Keratinocyte (primary cell): ENCODE data around the gene BATF. TPM values are rescaled to one million over a fixed set of nuclear protein-coding genes. Genes with fewer than 3 reads are reported as not detected.

ENCODE experiments used
- DNase-seq: peaks from one replicate; pipeline ENCODE4 v3.0.0-alpha.2; 2011; ENCODE audit warnings: low read depth, missing footprints, low spot score
- FAIRE-seq: peaks from 2 replicates; lab custom pipeline; 2011; peaks lifted over from hg19 to GRCh38; lab: Jason Lieb, UNC
- H2AFZ ChIP-seq: 2 replicates; pipeline ENCODE4 v1.6.0; 2012; ENCODE audit warnings: low read length, control low read depth, inconsistent platforms; ENCODE audit not compliant: control insufficient read depth
- H3K27ac ChIP-seq: 2 replicates; pipeline ENCODE4 v1.5.1; 2011; ENCODE audit warnings: low read length; ENCODE audit not compliant: control insufficient read depth, insufficient read depth
- H3K27me3 ChIP-seq: 3 replicates; pipeline ENCODE4 v1.6.0; 2011; ENCODE audit warnings: low read length; ENCODE audit not compliant: control insufficient read depth, insufficient read depth; ENCODE audit errors: extremely low read depth
- H3K36me3 ChIP-seq, 2 experiments: 2 replicates in 1 of 2; 3 replicates in 1 of 2; pipeline ENCODE4 v1.5.1; 2011; ENCODE audit warnings: low read length in 2 of 2, mild to moderate bottlenecking in 1 of 2; ENCODE audit not compliant: control insufficient read depth in 2 of 2, insufficient read depth in 2 of 2; ENCODE audit errors: extremely low read depth in 1 of 2
- H3K4me1 ChIP-seq: 3 replicates; pipeline ENCODE4 v1.5.1; 2011; ENCODE audit warnings: low read length; ENCODE audit not compliant: control insufficient read depth, insufficient read depth; ENCODE audit errors: extremely low read depth
- H3K4me2 ChIP-seq: 3 replicates; pipeline ENCODE4 v1.6.0; 2011; ENCODE audit warnings: low read depth, low read length; ENCODE audit not compliant: control insufficient read depth, insufficient read depth; ENCODE audit errors: extremely low read depth
- H3K4me3 ChIP-seq, 3 experiments: fragments of 200-600 bp in 1 of 3; sonication (generic) in 1 of 3; 2 replicates in 2 of 3; 3 replicates in 1 of 3; pipeline ENCODE4 v1.5.1; 2011 to 2016; ENCODE audit warnings: low read length in 3 of 3, mild to moderate bottlenecking in 3 of 3, control low read depth in 2 of 3, inconsistent platforms in 1 of 3, low read depth in 1 of 3, mixed read lengths in 1 of 3, mixed run types in 1 of 3, moderate library complexity in 1 of 3; ENCODE audit not compliant: control insufficient read depth in 2 of 3, insufficient read depth in 2 of 3; ENCODE audit errors: extremely low read depth in 1 of 3
- H3K79me2 ChIP-seq: 2 replicates; pipeline ENCODE4 v1.6.0; 2012; ENCODE audit warnings: low read length; ENCODE audit not compliant: control insufficient read depth, insufficient read depth
- H3K9ac ChIP-seq: 3 replicates; pipeline ENCODE4 v1.6.0; 2011; ENCODE audit warnings: low read length; ENCODE audit not compliant: control insufficient read depth, insufficient read depth; ENCODE audit errors: extremely low read depth
- H3K9me1 ChIP-seq: 3 replicates; pipeline ENCODE4 v1.6.0; 2011; ENCODE audit warnings: low read length; ENCODE audit not compliant: control insufficient read depth, insufficient read depth; ENCODE audit errors: extremely low read depth
- H3K9me3 ChIP-seq: 2 replicates; pipeline ENCODE4 v1.5.1; 2012; ENCODE audit warnings: low read depth, low read length; ENCODE audit not compliant: control insufficient read depth
- H4K20me1 ChIP-seq: 3 replicates; pipeline ENCODE4 v1.6.0; 2011; ENCODE audit warnings: low read length; ENCODE audit not compliant: control insufficient read depth, insufficient read depth; ENCODE audit errors: extremely low read depth
- EZH2 ChIP-seq: IDR thresholded peaks from one replicate; pipeline ENCODE4 v1.6.1; 2012; ENCODE audit warnings: inconsistent platforms, mild to moderate bottlenecking, low read length, moderate library complexity
- dilution Hi-C: fragments of 300-500 bp; cut with MboI; formaldehyde crosslinking; loops from one replicate; pipeline ENCODE4 v1.7.0; 2020; ENCODE audit warnings: low sequenced_read_pairs; ENCODE audit not compliant: extremely low pct_ligation_motif_present
- polyA plus RNA-seq, 5 experiments: library from polyadenylated mRNA; depleted of rRNA in 3 of 5; stranded (reverse) in 3 of 5; stranded (forward) in 1 of 5; unstranded in 1 of 5; fragments of >200 nt; gene quantifications; 1 replicate in 1 of 5; 2 replicates in 3 of 5; 3 replicates in 1 of 5; pipeline versions ENCODE4 v1.2.1 to v1.2.3, GENCODE V29; 2011 to 2012; ENCODE audit warnings: missing spikeins in 2 of 5, low read depth in 1 of 5, low replicate concordance in 1 of 5
- TF ChIP-seq, protein P1 (sequence below), 3 experiments: IDR thresholded peaks in 1 of 3; conservative IDR thresholded peaks in 1 of 3; optimal IDR thresholded peaks in 1 of 3; 2 replicates in 2 of 3; 3 replicates in 1 of 3; pipeline versions ENCODE3 to v1.5.1; 2011; ENCODE audit warnings: low read length in 3 of 3, mild to moderate bottlenecking in 3 of 3, moderate library complexity in 2 of 3, control low read depth in 1 of 3, inconsistent platforms in 1 of 3; ENCODE audit not compliant: insufficient read depth in 2 of 3; ENCODE audit errors: extremely low read depth in 1 of 3

BATF gene
- polyA plus RNA-seq, 1 donor (not counting 4 experiments of a cell fraction or from before 2014, with no cell fraction given), result not detected

DNA sequence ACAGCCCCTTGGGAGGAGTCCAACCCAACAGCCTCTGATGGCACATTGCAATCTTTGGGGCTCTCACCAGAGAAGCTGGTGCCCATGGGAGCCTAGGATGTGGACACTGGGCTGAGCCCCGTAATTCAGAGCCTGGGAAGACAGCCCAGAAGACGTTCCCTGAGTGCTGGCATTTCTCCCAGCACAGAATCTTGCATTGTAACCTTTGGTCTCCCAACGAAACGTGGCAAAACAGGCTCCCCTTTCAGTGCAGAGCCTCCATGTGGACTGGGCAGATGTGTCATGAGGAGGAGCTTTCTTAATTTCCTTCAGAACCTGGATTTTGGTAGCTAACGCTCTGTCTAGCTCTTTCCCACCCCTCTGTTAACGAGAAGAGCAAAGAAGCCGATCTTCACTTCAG, 26.3 kb downstream of the BATF start:
- no peaks in the 10 kb centered on the region for H3K36me3 ChIP-seq
- H3K4me2 ChIP-seq, result no peak overlapping the region
- no peaks in the 10 kb centered on the region for H3K4me1 ChIP-seq
- H3K4me3 ChIP-seq, result no peak overlapping the region
- H3K9ac ChIP-seq, result no peak overlapping the region
- TF ChIP-seq EZH2, result no peak
- TF ChIP-seq, protein P1, sequence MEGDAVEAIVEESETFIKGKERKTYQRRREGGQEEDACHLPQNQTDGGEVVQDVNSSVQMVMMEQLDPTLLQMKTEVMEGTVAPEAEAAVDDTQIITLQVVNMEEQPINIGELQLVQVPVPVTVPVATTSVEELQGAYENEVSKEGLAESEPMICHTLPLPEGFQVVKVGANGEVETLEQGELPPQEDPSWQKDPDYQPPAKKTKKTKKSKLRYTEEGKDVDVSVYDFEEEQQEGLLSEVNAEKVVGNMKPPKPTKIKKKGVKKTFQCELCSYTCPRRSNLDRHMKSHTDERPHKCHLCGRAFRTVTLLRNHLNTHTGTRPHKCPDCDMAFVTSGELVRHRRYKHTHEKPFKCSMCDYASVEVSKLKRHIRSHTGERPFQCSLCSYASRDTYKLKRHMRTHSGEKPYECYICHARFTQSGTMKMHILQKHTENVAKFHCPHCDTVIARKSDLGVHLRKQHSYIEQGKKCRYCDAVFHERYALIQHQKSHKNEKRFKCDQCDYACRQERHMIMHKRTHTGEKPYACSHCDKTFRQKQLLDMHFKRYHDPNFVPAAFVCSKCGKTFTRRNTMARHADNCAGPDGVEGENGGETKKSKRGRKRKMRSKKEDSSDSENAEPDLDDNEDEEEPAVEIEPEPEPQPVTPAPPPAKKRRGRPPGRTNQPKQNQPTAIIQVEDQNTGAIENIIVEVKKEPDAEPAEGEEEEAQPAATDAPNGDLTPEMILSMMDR (optimal IDR thresholded peaks at IDR 0.05 in 1 of 3, IDR thresholded peaks at IDR 0.05 in 1 of 3, conservative IDR thresholded peaks at IDR 0.05 in 1 of 3; ENCODE audit: extremely low read depth in 1 of 3, insufficient read depth in 2 of 3, low read length in 3 of 3), result no peak
- no peak for DNase-seq
- H4K20me1 ChIP-seq, result no peaks in the 10 kb centered on the region
- no peak overlapping the region for H2AFZ ChIP-seq
- FAIRE-seq, result no peak
- H3K79me2 ChIP-seq, result no peaks in the 10 kb centered on the region
- H3K9me1 ChIP-seq, result no peaks in the 10 kb centered on the region
- dilution Hi-C loops, result no loop called here
- no peak overlapping the region for H3K27ac ChIP-seq
- H3K9me3 ChIP-seq, result no peaks in the 10 kb centered on the region
- peaks cover 4% of the 10 kb centered on the region for H3K27me3 ChIP-seq

GRCh38 chr14:75549169-75549568, 26.9 kb downstream of the BATF start:
- Histone ChIP-seq H3K36me3 (no peaks in the 10 kb centered on the region), H3K9me1 (no peaks in the 10 kb centered on the region), H4K20me1 (no peaks in the 10 kb centered on the region), H2AFZ (no peak overlapping the region), H3K79me2 (no peaks in the 10 kb centered on the region), H3K4me3 (no peak overlapping the region), H3K4me2 (no peak overlapping the region), H3K27me3 (peaks cover 4% of the 10 kb centered on the region), H3K4me1 (peaks cover 1% of the 10 kb centered on the region), H3K9me3 (no peaks in the 10 kb centered on the region), H3K27ac (no peak overlapping the region), H3K9ac (no peak overlapping the region)
- dilution Hi-C loops, result no loop called here
- TF ChIP-seq, protein P1 (optimal IDR thresholded peaks at IDR 0.05 in 1 of 3, IDR thresholded peaks at IDR 0.05 in 1 of 3, conservative IDR thresholded peaks at IDR 0.05 in 1 of 3; ENCODE audit: extremely low read depth in 1 of 3, insufficient read depth in 2 of 3, low read length in 3 of 3), result no peak
- TF ChIP-seq EZH2, result no peak
- no peak for DNase-seq
- no peak for FAIRE-seq
